Fibroblast of villous mesenchyme (primary cell): ENCODE results near the gene PXDN. TPM values are rescaled to one million over a fixed set of nuclear protein-coding genes. Genes with fewer than 3 reads are reported as not detected.
"Not testable (repeated sequence)": the region's sequence is repeated elsewhere in the genome, so short reads cannot be mapped to it uniquely, and the experiment has no call there.

Source experiments
- DNase-seq: peaks from one replicate; pipeline ENCODE4 v3.0.0-alpha.2; 2010; ENCODE audit warnings: low read depth
- H3K4me3 ChIP-seq: 2 replicates; pipeline ENCODE4 v1.5.1; 2011; ENCODE audit warnings: low read depth, mild to moderate bottlenecking, low read length
- total RNA-seq: library from RNA; depleted of rRNA; stranded (reverse); fragments of >200 nt; gene quantifications from 2 replicates; pipeline ENCODE4 v1.2.3, GENCODE V29; 2012
- TF ChIP-seq, protein P1 (sequence below): IDR thresholded peaks from 2 replicates; pipeline ENCODE4 v1.5.1; 2012; ENCODE audit warnings: low read depth, mild to moderate bottlenecking, low read length; ENCODE audit not compliant: insufficient read depth

Gene PXDN
- total RNA-seq, 1 donor: 296 TPM

DNA sequence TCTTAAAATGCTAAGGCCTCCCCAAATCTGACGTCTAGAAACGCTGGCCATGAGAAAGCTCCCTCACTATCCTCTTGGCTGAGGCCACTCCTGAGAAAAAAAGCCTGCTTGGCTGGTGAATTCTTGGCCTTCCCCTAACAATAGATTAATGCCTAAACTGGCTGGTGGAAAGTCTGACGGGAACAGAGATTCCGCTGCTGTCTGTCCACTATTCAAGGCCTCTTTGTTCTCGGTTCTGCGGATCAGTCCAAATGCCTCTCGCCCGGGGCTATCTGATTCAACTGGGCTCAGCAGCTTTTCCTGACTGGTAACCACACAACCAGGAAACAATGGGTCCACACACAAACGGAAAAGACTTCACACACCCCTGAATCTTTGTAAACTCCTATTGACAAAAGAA, 27.2 kb downstream of the PXDN start:
- DNase-seq: no peak
- TF ChIP-seq, protein P1, sequence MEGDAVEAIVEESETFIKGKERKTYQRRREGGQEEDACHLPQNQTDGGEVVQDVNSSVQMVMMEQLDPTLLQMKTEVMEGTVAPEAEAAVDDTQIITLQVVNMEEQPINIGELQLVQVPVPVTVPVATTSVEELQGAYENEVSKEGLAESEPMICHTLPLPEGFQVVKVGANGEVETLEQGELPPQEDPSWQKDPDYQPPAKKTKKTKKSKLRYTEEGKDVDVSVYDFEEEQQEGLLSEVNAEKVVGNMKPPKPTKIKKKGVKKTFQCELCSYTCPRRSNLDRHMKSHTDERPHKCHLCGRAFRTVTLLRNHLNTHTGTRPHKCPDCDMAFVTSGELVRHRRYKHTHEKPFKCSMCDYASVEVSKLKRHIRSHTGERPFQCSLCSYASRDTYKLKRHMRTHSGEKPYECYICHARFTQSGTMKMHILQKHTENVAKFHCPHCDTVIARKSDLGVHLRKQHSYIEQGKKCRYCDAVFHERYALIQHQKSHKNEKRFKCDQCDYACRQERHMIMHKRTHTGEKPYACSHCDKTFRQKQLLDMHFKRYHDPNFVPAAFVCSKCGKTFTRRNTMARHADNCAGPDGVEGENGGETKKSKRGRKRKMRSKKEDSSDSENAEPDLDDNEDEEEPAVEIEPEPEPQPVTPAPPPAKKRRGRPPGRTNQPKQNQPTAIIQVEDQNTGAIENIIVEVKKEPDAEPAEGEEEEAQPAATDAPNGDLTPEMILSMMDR: no peak
- no peak overlapping the region for H3K4me3 ChIP-seq

DNA sequence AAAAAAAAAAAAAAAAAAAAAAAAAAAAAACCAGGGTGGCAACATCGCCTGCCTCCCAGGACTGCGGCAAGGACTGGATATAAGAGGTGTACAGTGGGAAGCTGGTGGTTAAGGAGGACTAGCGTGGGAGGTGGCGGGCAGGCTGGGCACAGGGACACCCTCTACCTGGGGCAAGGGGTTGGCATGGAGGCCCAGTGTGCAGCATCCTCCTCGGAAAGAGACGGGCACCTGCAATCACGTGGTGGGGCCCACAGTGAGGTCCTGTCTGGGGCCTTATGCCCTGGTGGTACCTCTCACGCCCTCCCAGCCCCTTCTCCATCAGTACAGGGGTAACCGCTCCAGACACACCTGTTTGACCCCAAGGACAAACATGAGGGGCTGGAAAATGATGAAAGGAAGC, 27.9 kb downstream of the PXDN start:
- no peak overlapping the region for H3K4me3 ChIP-seq
- no peak for DNase-seq
- TF ChIP-seq, protein P1: no peak

DNA sequence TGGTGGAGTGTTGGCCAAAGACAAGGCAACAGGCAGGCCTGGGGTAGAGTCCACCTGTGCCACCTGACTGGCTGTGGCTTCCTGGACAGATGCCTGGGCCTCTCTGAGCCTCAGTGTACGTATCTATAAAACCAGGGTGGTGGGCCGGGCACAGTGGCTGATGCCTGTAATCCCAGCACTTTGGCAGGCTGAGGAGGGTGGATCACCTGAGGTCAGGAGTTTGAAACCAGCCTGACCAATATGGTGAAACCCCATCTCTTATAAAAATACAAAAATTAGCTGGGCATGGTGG, 28.4 kb downstream of the PXDN start:
- not testable (repeated sequence) for DNase-seq, H3K4me3 ChIP-seq

DNA sequence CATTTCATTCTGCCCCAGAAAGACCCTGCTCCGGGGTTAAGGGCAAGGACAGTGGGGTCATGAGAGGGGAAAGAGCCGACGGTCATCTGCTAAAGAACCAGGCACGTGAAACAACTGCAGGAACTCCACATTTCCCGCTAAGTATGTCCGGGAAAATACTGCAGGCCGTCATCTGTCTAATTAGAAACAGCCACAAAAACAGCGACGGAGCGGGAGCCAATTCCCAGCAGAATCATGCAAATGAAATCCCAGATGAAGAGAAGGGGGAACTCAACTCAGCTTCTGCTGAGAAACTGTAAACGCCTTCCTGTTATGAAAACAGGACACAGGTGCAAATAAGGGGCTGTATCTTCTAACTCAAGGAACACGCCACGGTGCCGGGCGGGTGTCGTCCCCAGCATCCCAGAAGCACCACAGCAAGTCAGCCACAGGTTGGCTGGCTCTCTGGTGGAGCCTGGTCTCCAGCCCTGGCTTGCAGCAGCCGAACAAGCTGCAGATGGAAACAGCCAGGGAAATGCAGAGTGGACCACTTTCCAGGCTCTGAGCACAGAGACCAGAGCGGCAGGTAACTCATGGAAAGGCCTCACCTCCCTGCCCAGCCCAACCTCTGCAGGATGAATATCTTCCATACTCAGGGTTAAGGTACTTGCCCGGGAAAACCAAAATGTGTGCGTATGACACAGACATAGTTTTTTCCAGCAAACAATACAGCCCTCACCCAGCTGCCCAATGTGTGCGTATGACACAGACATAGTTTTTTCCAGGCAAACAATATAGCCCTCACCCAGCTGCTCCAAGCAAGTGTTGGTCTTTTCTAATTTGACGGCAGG, 28.9 kb downstream of the PXDN start:
- H3K4me3 ChIP-seq: no peak overlapping the region
- peak; percentile 58 for DNase-seq
- TF ChIP-seq, protein P1: no peak

DNA sequence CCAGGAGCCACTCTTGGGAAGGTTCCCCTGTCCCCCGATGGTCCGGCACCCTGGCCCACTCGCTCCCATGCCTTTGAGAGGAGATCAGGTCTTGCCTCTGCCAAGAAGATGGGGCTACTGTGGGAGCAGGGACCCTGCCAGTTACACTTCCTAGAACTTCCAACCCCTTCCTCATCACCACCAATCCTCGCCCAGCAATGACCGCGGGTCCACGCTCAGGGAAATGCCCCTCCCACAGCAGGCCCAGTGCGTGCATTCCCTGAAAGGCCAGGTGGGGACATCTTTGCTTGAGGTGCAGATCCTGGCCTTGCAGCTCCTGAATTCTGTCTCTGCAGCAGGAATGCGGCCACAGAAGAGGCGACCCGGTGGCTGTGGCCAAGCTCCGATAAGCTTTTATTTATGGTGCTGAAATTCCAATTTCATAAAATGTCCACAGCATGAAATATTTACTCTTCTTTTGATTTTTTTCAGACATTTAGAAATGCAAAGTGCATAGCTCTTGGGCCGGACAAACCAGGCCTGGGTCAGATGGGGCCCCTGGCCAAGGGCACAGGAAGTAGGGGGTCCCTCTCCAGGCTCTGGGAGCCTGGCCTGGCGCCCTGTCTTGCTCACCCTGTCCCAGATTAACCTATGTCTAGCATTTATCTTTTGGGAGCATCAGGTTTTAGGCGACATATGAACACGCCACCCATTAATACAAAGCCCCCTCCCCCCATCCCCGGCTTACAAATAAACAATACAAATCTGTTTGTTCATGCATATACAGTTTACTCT, 29.8 kb downstream of the PXDN start:
- TF ChIP-seq, protein P1: no peak
- H3K4me3 ChIP-seq: no peak overlapping the region
- no peak for DNase-seq

DNA sequence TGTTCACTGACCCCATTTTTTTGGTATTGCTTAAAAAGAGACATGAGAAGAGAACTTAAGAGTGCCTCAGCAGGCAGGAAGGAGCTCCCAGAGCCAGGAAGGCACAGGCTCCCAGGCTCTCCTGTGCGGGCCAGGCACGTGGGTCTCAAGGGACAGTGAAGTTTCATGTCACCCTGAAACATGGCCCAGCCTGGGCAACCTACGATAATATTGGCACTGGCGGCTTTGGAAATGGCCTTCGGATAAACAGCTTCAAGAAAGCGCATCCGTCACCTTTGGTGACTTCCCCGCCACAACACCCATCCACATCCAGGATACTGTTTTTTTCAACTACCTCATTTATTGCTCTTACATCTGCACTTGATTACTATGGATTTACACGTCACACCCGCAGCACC, 30.5 kb downstream of the PXDN start:
- TF ChIP-seq, protein P1: no peak
- no peak for DNase-seq
- no peak overlapping the region for H3K4me3 ChIP-seq

DNA sequence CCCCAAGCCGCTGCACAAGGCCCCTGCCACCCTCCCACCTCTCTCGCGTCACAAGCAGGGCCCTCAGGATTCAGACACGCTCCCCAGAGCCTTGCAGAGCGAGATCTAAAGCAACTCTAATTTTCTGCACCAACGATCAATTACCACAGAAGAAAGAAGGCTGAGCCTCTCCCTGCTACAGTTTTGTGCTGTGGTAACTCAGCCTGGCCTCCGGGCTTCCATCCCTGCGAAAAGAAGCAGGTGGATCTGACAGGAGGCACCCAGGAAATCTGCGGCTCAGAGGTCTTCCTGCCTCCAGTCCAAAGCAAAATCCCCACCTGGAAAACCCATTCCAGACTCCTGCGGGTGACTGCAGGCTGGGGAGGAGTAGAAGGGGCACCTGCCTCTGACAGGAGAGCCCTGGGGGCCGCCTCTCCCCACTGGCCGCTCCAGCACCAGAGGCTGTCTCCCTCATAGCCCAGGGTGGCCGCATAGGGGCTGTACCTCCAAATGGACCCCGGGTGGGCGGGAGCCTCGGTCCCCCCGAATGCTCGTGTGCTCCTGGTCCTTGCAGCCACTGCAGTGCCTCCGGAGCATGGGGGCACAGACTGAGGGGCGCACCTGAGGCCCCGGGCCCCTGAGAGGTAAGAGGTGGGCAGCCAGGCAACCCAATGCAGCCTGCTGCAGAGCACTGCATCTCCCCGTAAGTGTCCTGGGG, 31.0 kb downstream of the PXDN start:
- DNase-seq: no peak
- TF ChIP-seq, protein P1: no peak
- no peak overlapping the region for H3K4me3 ChIP-seq
